ENCODE data around the gene MARVELD2.
"Not testable (repeated sequence)": the region's sequence is repeated elsewhere in the genome, so short reads cannot be mapped to it uniquely, and the experiment has no call there.

MARVELD2 gene

GRCh38 chr5:69431424-69432303 lies 16.7 kb downstream of the MARVELD2 start:
- no peak for TF ChIP-seq ZFX (IDR thresholded peaks at IDR 0.05; ENCODE audit: borderline replicate concordance)
- TF ChIP-seq CTCF (IDR thresholded peaks at IDR 0.05) = no peak
- H3K27ac ChIP-seq = no peak overlapping the region

- no peak overlapping the region for H3K27ac ChIP-seq
- no peak for TF ChIP-seq CTCF (IDR thresholded peaks at IDR 0.05)
- TF ChIP-seq ZFX (IDR thresholded peaks at IDR 0.05; ENCODE audit: borderline replicate concordance) = no peak
Measured at GRCh38 chr5:69432412-69433206, 17.7 kb downstream of the MARVELD2 start.

- not testable (repeated sequence) for H3K27ac ChIP-seq
Measured at GRCh38 chr5:69435276-69435884, 20.5 kb downstream of the MARVELD2 start.

GRCh38 chr5:69444127-69444754 lies 29.3 kb downstream of the MARVELD2 start:
- no peak for TF ChIP-seq CTCF (IDR thresholded peaks at IDR 0.05)
- TF ChIP-seq ZFX (IDR thresholded peaks at IDR 0.05; ENCODE audit: borderline replicate concordance) = no peak

GRCh38 chr5:69449511-69449910 lies 34.6 kb downstream of the MARVELD2 start:
- no peak overlapping the region for H3K27ac ChIP-seq
- TF ChIP-seq ZFX (IDR thresholded peaks at IDR 0.05; ENCODE audit: borderline replicate concordance) = no peak

More at GRCh38 chr5:69444127-69444754, 29.3 kb downstream of the MARVELD2 start:
- no peak overlapping the region for H3K27ac ChIP-seq

- TF ChIP-seq ZFX (IDR thresholded peaks at IDR 0.05; ENCODE audit: borderline replicate concordance) (no peak), CTCF (IDR thresholded peaks at IDR 0.05) (no peak)
- no peak overlapping the region for H3K27ac ChIP-seq
Measured at GRCh38 chr5:69450116-69450515, 35.2 kb downstream of the MARVELD2 start.

- not testable (repeated sequence) for H3K27ac ChIP-seq
Measured at GRCh38 chr5:69450527-69450926, 35.6 kb downstream of the MARVELD2 start.

GRCh38 chr5:69451941-69452647 lies 37.2 kb downstream of the MARVELD2 start:
- peak overlapping the region; percentile 60 for H3K27ac ChIP-seq
- TF ChIP-seq CTCF (IDR thresholded peaks at IDR 0.05) = no peak
- no peak for TF ChIP-seq ZFX (IDR thresholded peaks at IDR 0.05; ENCODE audit: borderline replicate concordance)

GRCh38 chr5:69453487-69453886 lies 38.6 kb downstream of the MARVELD2 start:
- not testable (repeated sequence) for H3K27ac ChIP-seq

All from 22Rv1 (cell line).